Keratinocyte (primary cell): Measurements from ENCODE around the gene NEB. TPM values are rescaled to one million over a fixed set of nuclear protein-coding genes. Genes with fewer than 3 reads are reported as not detected.

Experiments
- DNase-seq: peaks from one replicate; pipeline ENCODE4 v3.0.0-alpha.2; 2011; ENCODE audit warnings: low read depth, missing footprints, low spot score
- FAIRE-seq: peaks from 2 replicates; lab custom pipeline; 2011; peaks lifted over from hg19 to GRCh38; lab: Jason Lieb, UNC
- H2AFZ ChIP-seq: 2 replicates; pipeline ENCODE4 v1.6.0; 2012; ENCODE audit warnings: low read length, control low read depth, inconsistent platforms; ENCODE audit not compliant: control insufficient read depth
- H3K27ac ChIP-seq: 2 replicates; pipeline ENCODE4 v1.5.1; 2011; ENCODE audit warnings: low read length; ENCODE audit not compliant: control insufficient read depth, insufficient read depth
- H3K27me3 ChIP-seq: 3 replicates; pipeline ENCODE4 v1.6.0; 2011; ENCODE audit warnings: low read length; ENCODE audit not compliant: control insufficient read depth, insufficient read depth; ENCODE audit errors: extremely low read depth
- H3K36me3 ChIP-seq, 2 experiments: 2 replicates in 1 of 2; 3 replicates in 1 of 2; pipeline ENCODE4 v1.5.1; 2011; ENCODE audit warnings: low read length in 2 of 2, mild to moderate bottlenecking in 1 of 2; ENCODE audit not compliant: control insufficient read depth in 2 of 2, insufficient read depth in 2 of 2; ENCODE audit errors: extremely low read depth in 1 of 2
- H3K4me1 ChIP-seq: 3 replicates; pipeline ENCODE4 v1.5.1; 2011; ENCODE audit warnings: low read length; ENCODE audit not compliant: control insufficient read depth, insufficient read depth; ENCODE audit errors: extremely low read depth
- H3K4me2 ChIP-seq: 3 replicates; pipeline ENCODE4 v1.6.0; 2011; ENCODE audit warnings: low read depth, low read length; ENCODE audit not compliant: control insufficient read depth, insufficient read depth; ENCODE audit errors: extremely low read depth
- H3K4me3 ChIP-seq, 3 experiments: fragments of 200-600 bp in 1 of 3; sonication (generic) in 1 of 3; 2 replicates in 2 of 3; 3 replicates in 1 of 3; pipeline ENCODE4 v1.5.1; 2011 to 2016; ENCODE audit warnings: low read length in 3 of 3, mild to moderate bottlenecking in 3 of 3, control low read depth in 2 of 3, inconsistent platforms in 1 of 3, low read depth in 1 of 3, mixed read lengths in 1 of 3, mixed run types in 1 of 3, moderate library complexity in 1 of 3; ENCODE audit not compliant: control insufficient read depth in 2 of 3, insufficient read depth in 2 of 3; ENCODE audit errors: extremely low read depth in 1 of 3
- H3K79me2 ChIP-seq: 2 replicates; pipeline ENCODE4 v1.6.0; 2012; ENCODE audit warnings: low read length; ENCODE audit not compliant: control insufficient read depth, insufficient read depth
- H3K9ac ChIP-seq: 3 replicates; pipeline ENCODE4 v1.6.0; 2011; ENCODE audit warnings: low read length; ENCODE audit not compliant: control insufficient read depth, insufficient read depth; ENCODE audit errors: extremely low read depth
- H3K9me1 ChIP-seq: 3 replicates; pipeline ENCODE4 v1.6.0; 2011; ENCODE audit warnings: low read length; ENCODE audit not compliant: control insufficient read depth, insufficient read depth; ENCODE audit errors: extremely low read depth
- H3K9me3 ChIP-seq: 2 replicates; pipeline ENCODE4 v1.5.1; 2012; ENCODE audit warnings: low read depth, low read length; ENCODE audit not compliant: control insufficient read depth
- H4K20me1 ChIP-seq: 3 replicates; pipeline ENCODE4 v1.6.0; 2011; ENCODE audit warnings: low read length; ENCODE audit not compliant: control insufficient read depth, insufficient read depth; ENCODE audit errors: extremely low read depth
- CTCF ChIP-seq, 3 experiments: IDR thresholded peaks in 1 of 3; conservative IDR thresholded peaks in 1 of 3; optimal IDR thresholded peaks in 1 of 3; 2 replicates in 2 of 3; 3 replicates in 1 of 3; pipeline versions ENCODE3 to v1.5.1; 2011; ENCODE audit warnings: low read length in 3 of 3, mild to moderate bottlenecking in 3 of 3, moderate library complexity in 2 of 3, control low read depth in 1 of 3, inconsistent platforms in 1 of 3; ENCODE audit not compliant: insufficient read depth in 2 of 3; ENCODE audit errors: extremely low read depth in 1 of 3
- EZH2 ChIP-seq: IDR thresholded peaks from one replicate; pipeline ENCODE4 v1.6.1; 2012; ENCODE audit warnings: inconsistent platforms, mild to moderate bottlenecking, low read length, moderate library complexity
- dilution Hi-C: fragments of 300-500 bp; cut with MboI; formaldehyde crosslinking; loops from one replicate; pipeline ENCODE4 v1.7.0; 2020; ENCODE audit warnings: low sequenced_read_pairs; ENCODE audit not compliant: extremely low pct_ligation_motif_present
- polyA plus RNA-seq, 5 experiments: library from polyadenylated mRNA; depleted of rRNA in 3 of 5; stranded (reverse) in 3 of 5; stranded (forward) in 1 of 5; unstranded in 1 of 5; fragments of >200 nt; gene quantifications; 1 replicate in 1 of 5; 2 replicates in 3 of 5; 3 replicates in 1 of 5; pipeline versions ENCODE4 v1.2.1 to v1.2.3, GENCODE V29; 2011 to 2012; ENCODE audit warnings: missing spikeins in 2 of 5, low read depth in 1 of 5, low replicate concordance in 1 of 5

The NEB gene
- polyA plus RNA-seq, 1 donor (not counting 4 experiments of a cell fraction or from before 2014, with no cell fraction given) = 0.67 TPM

GRCh38 chr2:151672277-151672676, 62.0 kb downstream of the NEB start:
- no peak overlapping the region for H3K27ac ChIP-seq
- dilution Hi-C loops = no loop called here
- H3K4me3 ChIP-seq = no peak overlapping the region
- no peaks in the 10 kb centered on the region for H3K9me1 ChIP-seq
- no peaks in the 10 kb centered on the region for H3K4me1 ChIP-seq
- H3K4me2 ChIP-seq = no peak overlapping the region
- H3K36me3 ChIP-seq = no peaks in the 10 kb centered on the region
- no peak overlapping the region for H2AFZ ChIP-seq
- H3K9me3 ChIP-seq = no peaks in the 10 kb centered on the region
- DNase-seq (no peak), FAIRE-seq (no peak)
- H3K79me2 ChIP-seq = no peaks in the 10 kb centered on the region
- TF ChIP-seq CTCF (optimal IDR thresholded peaks at IDR 0.05 in 1 of 3, IDR thresholded peaks at IDR 0.05 in 1 of 3, conservative IDR thresholded peaks at IDR 0.05 in 1 of 3; ENCODE audit: extremely low read depth in 1 of 3, insufficient read depth in 2 of 3, low read length in 3 of 3) = no peak
- no peak for TF ChIP-seq EZH2
- no peaks in the 10 kb centered on the region for H3K27me3 ChIP-seq
- H3K9ac ChIP-seq = no peak overlapping the region
- no peaks in the 10 kb centered on the region for H4K20me1 ChIP-seq

GRCh38 chr2:151670846-151671597, 63.3 kb downstream of the NEB start:
- no peak for DNase-seq
- H3K27me3 ChIP-seq = no peaks in the 10 kb centered on the region
- H4K20me1 ChIP-seq = no peaks in the 10 kb centered on the region
- no peaks in the 10 kb centered on the region for H3K79me2 ChIP-seq
- TF ChIP-seq EZH2 (no peak), CTCF (optimal IDR thresholded peaks at IDR 0.05 in 1 of 3, IDR thresholded peaks at IDR 0.05 in 1 of 3, conservative IDR thresholded peaks at IDR 0.05 in 1 of 3; ENCODE audit: extremely low read depth in 1 of 3, insufficient read depth in 2 of 3, low read length in 3 of 3) (no peak)
- H3K4me1 ChIP-seq = no peaks in the 10 kb centered on the region
- no peaks in the 10 kb centered on the region for H3K9me3 ChIP-seq
- H3K9ac ChIP-seq = no peak overlapping the region
- no peak overlapping the region for H3K27ac ChIP-seq
- H3K36me3 ChIP-seq = no peaks in the 10 kb centered on the region
- no peaks in the 10 kb centered on the region for H3K9me1 ChIP-seq
- no peak overlapping the region for H2AFZ ChIP-seq
- dilution Hi-C loops = no loop called here
- no peak overlapping the region for H3K4me3 ChIP-seq
- no peak for FAIRE-seq
- no peak overlapping the region for H3K4me2 ChIP-seq
